SK-N-SH (cell line): ENCODE data around the gene PECR. TPM values are rescaled to one million over a fixed set of nuclear protein-coding genes. Genes with fewer than 3 reads are reported as not detected.

Experiments used
- CTCF ChIA-PET: fragments of 300-600, 350-600 bp; formaldehyde crosslinking; extraction: SDS; loops from one replicate; lab custom pipeline; 2021; lab: Yijun Ruan, JAX
- POLR2A ChIA-PET: fragments of 350-600 bp; sonication (Branson Sonifier 250); formaldehyde crosslinking; extraction: SDS; loops from one replicate; lab custom pipeline; 2020; ENCODE audit warnings: antibody characterized with exemption, inconsistent platforms; lab: Yijun Ruan, JAX
- DNase-seq: peaks from one replicate; pipeline ENCODE4 v3.0.0; 2012
- H2AFZ ChIP-seq: fragments of 200-600 bp; sonication (generic); 2 replicates; pipeline ENCODE4 v1.8.1; 2016; ENCODE audit warnings: antibody characterized with exemption, mild to moderate bottlenecking, low read depth
- H3F3A ChIP-seq: fragments of 200-600 bp; sonication (generic); replicated peaks from 2 replicates; pipeline ENCODE3; 2016; ENCODE audit warnings: antibody characterized with exemption, mild to moderate bottlenecking; ENCODE audit not compliant: insufficient read depth
- H3K27ac ChIP-seq, 2 experiments: fragments of 200-500 bp in 1 of 2; fragments of 200-600 bp in 1 of 2; sonication (Bioruptor generic) in 1 of 2; sonication (generic), shearing (Covaris generic) in 1 of 2; 2 replicates each; pipeline versions ENCODE4 v1.5.1 to v1.6.1; 2014 to 2016; ENCODE audit warnings: low read depth in 2 of 2, inconsistent platforms in 1 of 2, low read length in 1 of 2, mild to moderate bottlenecking in 1 of 2, mixed read lengths in 1 of 2
- H3K27me3 ChIP-seq: fragments of 200-600 bp; sonication (generic), shearing (Covaris generic); 2 replicates; pipeline ENCODE4 v1.6.1; 2016; ENCODE audit warnings: mixed run types; ENCODE audit not compliant: insufficient read depth
- H3K36me3 ChIP-seq, 2 experiments: fragments of 200-500 bp in 1 of 2; fragments of 200-600 bp in 1 of 2; sonication (Bioruptor generic) in 1 of 2; sonication (generic) in 1 of 2; replicated peaks in 1 of 2; 2 replicates each; pipeline versions ENCODE3 to v1.5.1; 2014 to 2016; ENCODE audit warnings: low read length in 1 of 2, mild to moderate bottlenecking in 1 of 2; ENCODE audit not compliant: insufficient read depth in 2 of 2, control insufficient read depth in 1 of 2
- H3K4me1 ChIP-seq, 2 experiments: fragments of 200-500 bp in 1 of 2; fragments of 200-600 bp in 1 of 2; sonication (Bioruptor generic) in 1 of 2; sonication (generic), shearing (Covaris generic) in 1 of 2; 2 replicates each; pipeline versions ENCODE4 v1.5.1 to v1.6.1; 2014 to 2016; ENCODE audit warnings: low read depth in 1 of 2, low read length in 1 of 2, mixed run types in 1 of 2; ENCODE audit not compliant: insufficient read depth in 2 of 2, control insufficient read depth in 1 of 2
- H3K4me2 ChIP-seq: fragments of 200-600 bp; sonication (generic), shearing (Covaris generic); 2 replicates; pipeline ENCODE4 v1.6.1; 2017; ENCODE audit warnings: mixed run types
- H3K4me3 ChIP-seq, 2 experiments: fragments of 200-500 bp in 1 of 2; fragments of 200-600 bp in 1 of 2; sonication (Bioruptor generic) in 1 of 2; sonication (generic), shearing (Covaris generic) in 1 of 2; 2 replicates each; pipeline versions ENCODE4 v1.5.1 to v1.8.1; 2014 to 2016; ENCODE audit warnings: low read depth in 2 of 2, inconsistent platforms in 1 of 2, low read length in 1 of 2, mild to moderate bottlenecking in 1 of 2, mixed read lengths in 1 of 2, moderate library complexity in 1 of 2
- H3K79me2 ChIP-seq: fragments of 200-600 bp; sonication (generic); 2 replicates; pipeline ENCODE4 v1.8.1; 2017; ENCODE audit warnings: mild to moderate bottlenecking; ENCODE audit not compliant: insufficient read depth
- H3K9ac ChIP-seq: fragments of 200-600 bp; sonication (generic); 2 replicates; pipeline ENCODE4 v1.6.1; 2017; ENCODE audit warnings: mixed run types
- H3K9me2 ChIP-seq: fragments of 200-600 bp; sonication (generic); 2 replicates; pipeline ENCODE4 v1.6.1; 2017; ENCODE audit warnings: mixed run types
- H3K9me3 ChIP-seq: fragments of 200-600 bp; sonication (generic); 2 replicates; pipeline ENCODE4 v1.6.1; 2017; ENCODE audit warnings: mixed run types, mild to moderate bottlenecking, moderate library complexity
- H4K20me1 ChIP-seq: fragments of 200-600 bp; sonication (generic); 2 replicates; pipeline ENCODE4 v1.6.1; 2017; ENCODE audit warnings: mild to moderate bottlenecking, mixed run types; ENCODE audit not compliant: insufficient read depth
- CTCF ChIP-seq: fragments of 200-600 bp; sonication (generic); IDR thresholded peaks from 2 replicates; pipeline ENCODE4 v1.6.1; 2017; ENCODE audit warnings: antibody characterized with exemption, mild to moderate bottlenecking, moderate library complexity
- FOXJ3 ChIP-seq: sonication (generic); formaldehyde crosslinking; IDR thresholded peaks from 2 replicates; pipeline ENCODE4 v1.5.1; 2020; ENCODE audit warnings: mild to moderate bottlenecking, missing genetic modification reagents
- MAX ChIP-seq: IDR thresholded peaks from 2 replicates; pipeline ENCODE4 v1.4.0; 2012; ENCODE audit warnings: low read depth
- MEF2A ChIP-seq: IDR thresholded peaks from 2 replicates; pipeline ENCODE4 v1.4.0; 2012; ENCODE audit warnings: low read depth, borderline replicate concordance
- NFIC ChIP-seq: IDR thresholded peaks from 2 replicates; pipeline ENCODE4 v1.4.0; 2012; ENCODE audit warnings: borderline replicate concordance
- PBX3 ChIP-seq: IDR thresholded peaks from 2 replicates; pipeline ENCODE4; 2012
- RAD21 ChIP-seq: IDR thresholded peaks from 2 replicates; pipeline ENCODE4 v1.6.1; 2012; ENCODE audit warnings: mild to moderate bottlenecking, low read length
- RCOR1 ChIP-seq: fragments of 150-350 bp; IDR thresholded peaks from 2 replicates; pipeline ENCODE4 v1.6.1; 2017; ENCODE audit warnings: antibody characterized with exemption, low read length
- RFX5 ChIP-seq: IDR thresholded peaks from 2 replicates; pipeline ENCODE4 v1.6.1; 2012; ENCODE audit warnings: mild to moderate bottlenecking, improper control_type of control experiment, low read length
- RXRA ChIP-seq: IDR thresholded peaks from 2 replicates; pipeline ENCODE4 v1.4.0; 2012; ENCODE audit warnings: low read depth, mild to moderate bottlenecking, borderline replicate concordance
- SIN3A ChIP-seq: IDR thresholded peaks from 2 replicates; pipeline ENCODE4 v1.6.1; 2012; ENCODE audit warnings: low read depth, mild to moderate bottlenecking, low read length, moderate library complexity, borderline replicate concordance
- SMC3 ChIP-seq: IDR thresholded peaks from 2 replicates; pipeline ENCODE4 v1.6.1; 2012; ENCODE audit warnings: low read depth, low read length, improper control_type of control experiment
- USF1 ChIP-seq: IDR thresholded peaks from 2 replicates; pipeline ENCODE4 v1.4.0; 2012; ENCODE audit warnings: low read depth, borderline replicate concordance
- USF2 ChIP-seq: fragments of 150-350 bp; IDR thresholded peaks from 2 replicates; pipeline ENCODE4 v1.6.1; 2017; ENCODE audit warnings: antibody characterized with exemption, low read length, low read depth, borderline replicate concordance
- YY1 ChIP-seq: IDR thresholded peaks from 2 replicates; pipeline ENCODE4 v1.4.0; 2012; ENCODE audit warnings: low read depth, mild to moderate bottlenecking
- WGBS: methylation state at CpG from one replicate; pipeline ENCODE4 v1.1.6; 2017; ENCODE audit warnings: low lambda C conversion rate; 5-methylcytosine and 5-hydroxymethylcytosine counted together
- polyA plus RNA-seq, 3 experiments: library from polyadenylated mRNA; depleted of rRNA; stranded (reverse); fragments of >200 nt; gene quantifications; 2 replicates each; pipeline ENCODE4 v1.2.3, GENCODE V29; 2012

PECR gene
- polyA plus RNA-seq, 1 of the 3 experiments (the other 2 are of a cell fraction), result 18.6 TPM

- no peaks in the 10 kb centered on the region for H3K79me2 ChIP-seq
- no peak for DNase-seq
- no peak overlapping the region for H3K9ac ChIP-seq
- H3K9me3 ChIP-seq, result no peaks in the 10 kb centered on the region
- no peaks in the 10 kb centered on the region for H4K20me1 ChIP-seq
- ChIA-PET POLR2A (no interaction called here), CTCF (interaction anchor here (3.2 to 11.7 kb wide), 2 partner anchors 16 to 68 kb away, joined by 15 to 109 read pairs; no protein-coding TSS in a partner anchor)
- WGBS, result 96% methylated on average over 3 of the region's 3 CpGs
- no peak overlapping the region for H2AFZ ChIP-seq
- no peaks in the 10 kb centered on the region for H3K27me3 ChIP-seq
- H3F3A ChIP-seq, result peaks cover 6% of the 10 kb centered on the region
- no peak overlapping the region for H3K27ac ChIP-seq
- peaks cover 0 to 7% of the 10 kb centered on the region in 2 experiments; a peak in 3 of 4 replicates for H3K4me1 ChIP-seq
- H3K9me2 ChIP-seq, result no peaks in the 10 kb centered on the region
- no peaks in the 10 kb centered on the region for H3K36me3 ChIP-seq
- H3K4me2 ChIP-seq, result no peak overlapping the region
- no peak for TF ChIP-seq RAD21
- TF ChIP-seq USF1, result no peak
- TF ChIP-seq NFIC, result no peak
- no peak for TF ChIP-seq CTCF
- TF ChIP-seq FOXJ3 (CRISPR knock-in tag), result no peak
- TF ChIP-seq MAX, result no peak
- no peak for TF ChIP-seq RCOR1
- TF ChIP-seq YY1, result no peak
- no peak for TF ChIP-seq SMC3
- no peak for TF ChIP-seq USF2
- no peak for TF ChIP-seq PBX3
- no peak for TF ChIP-seq RFX5
- TF ChIP-seq RXRA, result no peak
- no peak for TF ChIP-seq MEF2A
- no peak for TF ChIP-seq SIN3A
- no peak overlapping the region for H3K4me3 ChIP-seq
Measured at GRCh38 chr2:216018709-216019108, 62.9 kb downstream of the PECR start.
